Stimulated activated CD8-positive, alpha-beta memory T cell treated with anti-CD3 and anti-CD28 coated beads, Interleukin-4, amount 100 ng/mL, for 1 hour (primary cell): ENCODE measurements around the gene CRHBP.

Source experiments
- DNase-seq, 2 donors: peaks; one replicate each; pipeline ENCODE4 v3.0.0-alpha.2; 2020; ENCODE audit warnings: low read depth in 2 of 2, low spot score in 1 of 2

CRHBP gene

DNA sequence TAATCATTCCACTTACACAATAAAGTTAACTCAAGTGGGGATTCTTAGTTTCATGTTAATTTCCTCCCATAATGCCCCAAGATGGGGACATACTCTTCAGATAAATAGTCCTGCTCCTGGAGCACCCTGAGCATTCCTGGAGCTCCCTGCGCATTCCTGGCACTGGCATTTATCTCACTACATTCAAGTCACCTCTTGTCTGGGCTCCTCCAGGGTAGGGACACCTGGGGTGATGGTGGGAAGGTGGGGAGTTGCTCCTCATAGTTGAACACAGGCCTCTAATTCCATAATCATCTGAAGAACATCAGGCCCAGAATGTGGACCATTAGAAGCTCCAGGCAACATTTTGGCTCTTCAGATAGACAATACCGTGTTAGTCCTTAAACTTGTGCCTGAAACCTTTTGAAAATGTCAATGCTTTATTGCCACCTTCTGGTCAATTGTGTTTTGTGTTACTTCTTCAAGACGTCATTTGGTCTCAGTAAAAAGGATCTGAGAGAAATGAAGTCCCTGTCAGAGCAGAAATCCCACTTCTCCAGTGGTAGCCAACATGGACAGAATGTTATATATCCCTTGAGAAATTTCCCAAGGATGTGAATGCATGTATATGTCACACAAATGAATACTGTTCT lies 63.2 kb downstream of the CRHBP start:
- no peak for DNase-seq

DNA sequence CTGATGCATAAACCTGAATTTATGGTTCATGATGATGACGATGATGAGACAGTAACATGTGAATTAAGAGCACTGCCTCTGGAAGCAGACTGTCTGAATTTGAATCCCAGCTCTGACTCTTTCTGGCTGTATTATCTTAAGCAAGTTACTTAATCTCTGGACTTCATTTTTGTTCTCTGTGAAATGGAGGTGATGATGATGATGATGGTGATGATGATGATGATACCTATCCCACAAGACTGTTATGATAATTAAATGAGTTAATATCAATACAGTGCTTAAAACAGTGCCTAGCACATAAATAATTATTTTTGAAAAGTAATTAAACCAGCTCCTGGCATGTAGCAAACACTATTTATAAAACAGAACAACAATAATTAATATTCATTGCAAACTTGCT lies 64.1 kb downstream of the CRHBP start:
- no peak for DNase-seq

DNA sequence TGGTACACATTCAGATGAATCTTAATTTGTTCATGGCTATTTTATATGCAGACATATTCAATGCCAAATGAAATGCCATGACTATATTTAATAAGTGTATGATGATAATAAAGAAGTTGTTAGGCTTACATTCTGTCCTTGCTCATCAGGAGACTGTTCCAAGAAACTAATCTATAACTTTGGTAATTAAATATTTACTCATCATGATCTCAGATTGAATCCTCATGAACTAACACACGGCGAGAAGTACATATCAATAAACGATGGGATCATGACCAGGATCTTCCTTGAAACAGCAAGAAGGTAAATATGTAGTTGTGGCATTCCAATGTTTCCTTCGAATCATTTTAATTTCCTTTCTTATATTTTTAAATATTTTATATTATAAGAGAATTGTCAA lies 64.8 kb downstream of the CRHBP start:
- no peak for DNase-seq
